ENCODE results near the gene CHMP1A. TPM values are rescaled to one million over a fixed set of nuclear protein-coding genes. Genes with fewer than 3 reads are reported as not detected.

Gene CHMP1A
- total RNA-seq, 1 experiment from 2014 or later: 59.7 TPM

GRCh38 chr16:89620406-89620841, 37.1 kb downstream of the CHMP1A start:
- TF ChIP-seq CTCF (IDR thresholded peaks at IDR 0.05; ENCODE audit: unreplicated experiment): no peak
- Mint-ChIP-seq H3K4me1 (ENCODE audit: insufficient read depth, unreplicated experiment) (peaks cover 7% of the 10 kb centered on the region), H3K27me3 (ENCODE audit: insufficient read depth, unreplicated experiment) (peaks cover 44% of the 10 kb centered on the region), H3K27ac (ENCODE audit: low read depth, unreplicated experiment) (no peak overlapping the region), H3K9me3 (ENCODE audit: unreplicated experiment) (no peaks in the 10 kb centered on the region), H3K4me3 (ENCODE audit: unreplicated experiment) (no peak overlapping the region), H3K36me3 (ENCODE audit: insufficient read depth, unreplicated experiment) (no peaks in the 10 kb centered on the region)
- POLR2A ChIA-PET: interaction anchor here (1.3 kb wide), 1 partner anchor 20 kb away, joined by 3 read pairs; no protein-coding TSS in a partner anchor
- intact Hi-C loops (cut with micrococcal nuclease): no loop called here
- CTCF ChIA-PET: interaction anchor here (0.5 to 0.6 kb wide), 4 partner anchors 19 to 559 kb away, joined by 3 to 4 read pairs (median 3); no protein-coding TSS in a partner anchor
- BruUV-seq (replicated peaks): no TSS peak
- DNase-seq (ENCODE audit: unreplicated experiment): no peak

DNA sequence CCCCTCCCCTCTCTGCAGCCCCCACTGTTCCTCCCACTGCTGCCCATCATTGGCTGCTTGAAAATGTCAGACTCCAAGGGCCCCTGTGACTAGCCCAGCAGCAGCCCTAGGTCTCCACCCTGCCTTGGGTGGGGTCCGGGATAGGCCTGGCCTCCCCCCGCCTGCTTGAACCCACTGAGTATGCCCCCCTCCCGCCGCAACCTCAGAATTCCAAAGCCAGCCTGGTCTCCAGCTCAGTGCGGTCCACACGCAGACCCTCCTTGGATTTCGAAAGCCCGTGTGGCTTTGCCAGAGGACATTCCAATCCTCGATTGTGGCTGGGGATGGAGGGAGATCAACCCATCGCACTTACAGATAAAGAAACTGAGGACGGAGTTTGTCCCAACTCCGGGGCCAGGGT, 37.7 kb downstream of the CHMP1A start:
- no peak for TF ChIP-seq CTCF (IDR thresholded peaks at IDR 0.05; ENCODE audit: unreplicated experiment)
- Mint-ChIP-seq H3K4me3 (ENCODE audit: unreplicated experiment) (no peak overlapping the region), H3K27ac (ENCODE audit: low read depth, unreplicated experiment) (no peak overlapping the region), H3K36me3 (ENCODE audit: insufficient read depth, unreplicated experiment) (no peaks in the 10 kb centered on the region), H3K27me3 (ENCODE audit: insufficient read depth, unreplicated experiment) (peaks cover 38% of the 10 kb centered on the region), H3K4me1 (ENCODE audit: insufficient read depth, unreplicated experiment) (peaks cover 7% of the 10 kb centered on the region), H3K9me3 (ENCODE audit: unreplicated experiment) (no peaks in the 10 kb centered on the region)
- POLR2A ChIA-PET: interaction anchor here (1.3 kb wide), 1 partner anchor 20 kb away, joined by 3 read pairs; no protein-coding TSS in a partner anchor
- CTCF ChIA-PET: interaction anchor here (0.6 kb wide), 1 partner anchor 33 kb away, joined by 4 read pairs; no protein-coding TSS in a partner anchor
- BruUV-seq (replicated peaks): no TSS peak
- intact Hi-C loops (cut with micrococcal nuclease): no loop called here
- DNase-seq (ENCODE audit: unreplicated experiment): no peak

GRCh38 chr16:89618109-89618998, 39.2 kb downstream of the CHMP1A start:
- peak; percentile 44 for DNase-seq (ENCODE audit: unreplicated experiment)
- no peak for TF ChIP-seq CTCF (IDR thresholded peaks at IDR 0.05; ENCODE audit: unreplicated experiment)
- no TSS peak for BruUV-seq (replicated peaks)
- intact Hi-C loops (cut with micrococcal nuclease): no loop called here
- Mint-ChIP-seq H3K9me3 (ENCODE audit: unreplicated experiment) (no peaks in the 10 kb centered on the region), H3K4me3 (ENCODE audit: unreplicated experiment) (no peak overlapping the region), H3K36me3 (ENCODE audit: insufficient read depth, unreplicated experiment) (no peaks in the 10 kb centered on the region), H3K27ac (ENCODE audit: low read depth, unreplicated experiment) (no peak overlapping the region), H3K27me3 (ENCODE audit: insufficient read depth, unreplicated experiment) (peaks cover 24% of the 10 kb centered on the region), H3K4me1 (ENCODE audit: insufficient read depth, unreplicated experiment) (peaks cover 7% of the 10 kb centered on the region)
- ChIA-PET POLR2A (no interaction called here), CTCF (interaction anchor here (0.6 kb wide), 1 partner anchor 66 kb away, joined by 4 read pairs; no protein-coding TSS in a partner anchor)

- no TSS peak for BruUV-seq (replicated peaks)
- Mint-ChIP-seq H3K27ac (ENCODE audit: low read depth, unreplicated experiment) (no peak overlapping the region), H3K4me3 (ENCODE audit: unreplicated experiment) (no peak overlapping the region), H3K36me3 (ENCODE audit: insufficient read depth, unreplicated experiment) (no peaks in the 10 kb centered on the region), H3K27me3 (ENCODE audit: insufficient read depth, unreplicated experiment) (peaks cover 10% of the 10 kb centered on the region), H3K9me3 (ENCODE audit: unreplicated experiment) (no peaks in the 10 kb centered on the region), H3K4me1 (ENCODE audit: insufficient read depth, unreplicated experiment) (peaks cover 7% of the 10 kb centered on the region)
- intact Hi-C loops (cut with micrococcal nuclease): no loop called here
- TF ChIP-seq CTCF (IDR thresholded peaks at IDR 0.05; ENCODE audit: unreplicated experiment): no peak
- CTCF ChIA-PET: interaction anchor here (0.6 kb wide), 1 partner anchor 39 kb away, joined by 3 read pairs; no protein-coding TSS in a partner anchor
- POLR2A ChIA-PET: no interaction called here
- DNase-seq (ENCODE audit: unreplicated experiment): no peak
These were observed 40.5 kb downstream of the CHMP1A start for GRCh38 chr16:89617036-89617435.

All from MCF 10A (cell line).